GM13977 (cell line): ENCODE measurements around the gene VGF.
A peak's percentile ranks its signal among the peaks of the same experiment; 100 is the strongest.

Experiments
- DNase-seq: peaks from one replicate; pipeline ENCODE4 v3.0.0; 2012; ENCODE audit warnings: low spot score
- in situ Hi-C: fragments of 300-500 bp; cut with MboI; formaldehyde crosslinking; loops from one replicate; pipeline ENCODE4 v1.12.0; 2022; ENCODE audit warnings: low sequenced_read_pairs, low pct_unique_long_range_greater_than_20kb, mixed read lengths, inconsistent platforms; ENCODE audit not compliant: unreplicated experiment
- TF ChIP-seq, protein P1 (sequence below): IDR thresholded peaks from 2 replicates; pipeline ENCODE4 v1.5.1; 2012; ENCODE audit warnings: mild to moderate bottlenecking, control low read depth; ENCODE audit not compliant: insufficient read depth; ENCODE audit errors: extremely low read depth, missing control alignments

VGF gene

DNA sequence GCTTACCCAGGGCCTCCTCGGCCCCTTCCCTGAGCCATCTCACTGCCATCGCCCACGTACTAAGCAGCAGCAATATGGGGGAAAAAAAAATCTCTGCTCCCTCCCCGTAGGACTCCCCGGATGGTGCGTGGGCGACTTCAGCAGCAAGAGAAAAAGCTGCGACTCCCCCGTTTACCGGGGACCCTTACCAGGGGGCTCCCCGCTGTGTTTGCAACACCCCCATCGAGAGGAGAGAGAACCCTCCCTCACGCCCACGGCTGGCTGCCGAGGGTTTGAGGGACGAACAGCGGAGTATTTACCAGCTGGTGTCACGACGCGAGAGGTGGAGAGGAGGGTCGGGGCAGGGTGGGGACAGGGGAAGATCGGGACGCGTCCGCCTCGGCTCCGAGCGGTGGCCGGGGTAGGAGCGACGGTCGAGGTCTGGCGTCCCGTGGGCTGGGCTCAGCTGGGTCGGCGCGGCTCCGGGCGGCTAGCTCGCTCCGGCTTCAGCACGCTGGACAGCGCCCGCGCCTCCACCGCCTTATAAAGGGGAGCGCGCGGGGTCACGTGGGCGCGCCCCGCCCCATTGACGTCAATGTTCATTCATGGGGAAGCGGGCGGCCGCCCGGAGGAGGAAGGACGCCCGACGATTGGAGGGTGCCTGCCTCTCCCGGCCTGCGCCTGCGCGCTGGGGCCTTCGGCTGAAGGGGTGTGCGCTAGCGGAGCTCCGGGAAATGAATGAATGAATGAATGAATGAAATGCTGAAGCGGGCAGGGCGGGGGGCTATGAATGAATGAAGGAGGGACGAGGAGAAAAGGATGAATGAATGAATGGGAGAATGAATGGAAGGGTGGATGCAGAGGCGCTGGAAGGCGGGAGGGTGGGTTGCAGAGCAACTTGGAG, at the start of gene VGF:
TSS of gene VGF (minus strand) at position 495 of the 883 bp plus-strand sequence. CDS start 726 bp downstream, outside the sequence.
- in situ Hi-C loops, result no loop called here
- TF ChIP-seq, protein P1, sequence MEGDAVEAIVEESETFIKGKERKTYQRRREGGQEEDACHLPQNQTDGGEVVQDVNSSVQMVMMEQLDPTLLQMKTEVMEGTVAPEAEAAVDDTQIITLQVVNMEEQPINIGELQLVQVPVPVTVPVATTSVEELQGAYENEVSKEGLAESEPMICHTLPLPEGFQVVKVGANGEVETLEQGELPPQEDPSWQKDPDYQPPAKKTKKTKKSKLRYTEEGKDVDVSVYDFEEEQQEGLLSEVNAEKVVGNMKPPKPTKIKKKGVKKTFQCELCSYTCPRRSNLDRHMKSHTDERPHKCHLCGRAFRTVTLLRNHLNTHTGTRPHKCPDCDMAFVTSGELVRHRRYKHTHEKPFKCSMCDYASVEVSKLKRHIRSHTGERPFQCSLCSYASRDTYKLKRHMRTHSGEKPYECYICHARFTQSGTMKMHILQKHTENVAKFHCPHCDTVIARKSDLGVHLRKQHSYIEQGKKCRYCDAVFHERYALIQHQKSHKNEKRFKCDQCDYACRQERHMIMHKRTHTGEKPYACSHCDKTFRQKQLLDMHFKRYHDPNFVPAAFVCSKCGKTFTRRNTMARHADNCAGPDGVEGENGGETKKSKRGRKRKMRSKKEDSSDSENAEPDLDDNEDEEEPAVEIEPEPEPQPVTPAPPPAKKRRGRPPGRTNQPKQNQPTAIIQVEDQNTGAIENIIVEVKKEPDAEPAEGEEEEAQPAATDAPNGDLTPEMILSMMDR, result no peak
- DNase-seq, result peak; percentile 98

DNA sequence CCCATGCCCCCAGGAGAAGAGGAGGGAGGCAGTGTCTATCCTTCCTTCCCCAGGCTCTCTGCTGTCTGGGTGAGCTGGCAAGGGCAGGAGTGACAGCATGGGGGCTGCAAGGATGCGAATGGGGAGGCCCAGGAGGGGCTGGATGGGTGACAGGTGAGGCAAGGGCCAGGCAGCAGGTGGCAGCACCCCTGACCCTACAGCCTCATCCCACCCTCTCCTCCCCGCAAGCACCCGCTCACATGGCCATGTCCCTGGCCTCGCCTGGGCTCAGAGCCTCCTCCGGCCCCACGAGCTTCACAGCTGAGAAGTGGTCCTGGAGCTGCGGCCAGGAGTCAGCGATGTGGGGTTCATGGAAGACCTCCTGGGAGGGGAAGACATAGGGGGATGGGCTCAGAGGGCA, 46.6 kb upstream of the VGF start:
- in situ Hi-C loops, result no loop called here
- TF ChIP-seq, protein P1, result no peak
- DNase-seq, result no peak

DNA sequence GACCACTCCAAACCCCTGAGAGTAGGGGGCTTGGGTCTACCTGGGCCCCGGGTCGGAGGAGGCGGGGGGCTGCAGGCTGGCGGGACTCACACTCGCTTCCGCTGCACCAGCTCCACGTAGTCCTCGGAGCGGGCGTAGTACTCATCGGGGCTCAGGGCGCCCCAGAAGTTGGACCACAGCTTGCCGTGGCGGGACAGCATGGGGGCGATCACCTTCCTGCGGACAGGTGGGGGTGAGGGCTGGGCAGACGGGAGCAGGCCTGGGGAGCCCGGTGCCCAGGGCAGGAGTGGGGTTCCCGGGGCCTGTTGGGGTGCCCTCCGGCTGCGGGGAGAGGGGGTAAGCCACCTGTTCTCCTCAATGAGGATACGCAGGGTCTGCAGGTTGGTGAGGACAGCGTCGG, 46.1 kb upstream of the VGF start:
- in situ Hi-C loops, result no loop called here
- DNase-seq, result no peak
- TF ChIP-seq, protein P1, result no peak

DNA sequence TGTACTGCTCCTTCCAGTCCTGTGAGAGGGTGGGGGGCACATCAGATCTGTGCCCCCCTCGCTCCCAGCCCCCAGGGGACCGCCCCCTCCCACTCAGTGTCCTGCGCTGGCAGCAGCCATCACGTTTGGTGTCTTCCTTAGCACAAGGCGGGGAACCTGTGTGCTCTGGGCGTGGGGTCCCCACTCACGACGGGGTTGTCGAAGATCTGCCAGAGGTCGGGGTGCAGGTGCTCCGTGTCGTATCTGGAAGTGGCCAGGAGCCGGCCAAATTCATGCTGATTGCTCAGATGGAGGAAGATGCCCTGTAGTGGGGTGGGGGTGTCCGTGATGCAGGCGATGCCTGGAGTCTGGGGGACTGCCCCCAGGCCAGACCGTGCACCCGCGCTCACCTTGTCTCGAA, 44.8 kb upstream of the VGF start:
- no peak for DNase-seq
- TF ChIP-seq, protein P1, result no peak
- in situ Hi-C loops, result no loop called here

DNA sequence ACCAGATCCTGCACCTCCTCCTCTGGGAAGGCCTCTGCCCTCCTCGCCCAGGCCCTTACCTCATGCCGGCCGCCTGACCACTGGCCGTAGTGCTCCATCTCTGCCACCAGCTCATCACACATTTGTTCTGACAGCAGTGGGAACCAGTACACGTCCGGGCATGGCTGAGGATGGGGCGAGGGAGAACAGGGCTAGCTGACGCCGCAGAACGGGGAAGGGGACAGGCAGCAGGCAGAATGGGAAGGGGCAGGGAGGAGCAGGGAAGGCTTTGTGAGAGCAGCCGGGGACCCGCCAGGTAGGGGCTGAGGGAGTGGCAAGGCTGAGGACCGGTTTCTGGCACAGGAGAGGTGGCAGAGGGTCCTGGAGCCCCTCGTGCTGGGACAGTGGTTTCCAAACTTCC, 43.4 kb upstream of the VGF start:
- DNase-seq, result no peak
- in situ Hi-C loops, result no loop called here
- TF ChIP-seq, protein P1, result no peak

DNA sequence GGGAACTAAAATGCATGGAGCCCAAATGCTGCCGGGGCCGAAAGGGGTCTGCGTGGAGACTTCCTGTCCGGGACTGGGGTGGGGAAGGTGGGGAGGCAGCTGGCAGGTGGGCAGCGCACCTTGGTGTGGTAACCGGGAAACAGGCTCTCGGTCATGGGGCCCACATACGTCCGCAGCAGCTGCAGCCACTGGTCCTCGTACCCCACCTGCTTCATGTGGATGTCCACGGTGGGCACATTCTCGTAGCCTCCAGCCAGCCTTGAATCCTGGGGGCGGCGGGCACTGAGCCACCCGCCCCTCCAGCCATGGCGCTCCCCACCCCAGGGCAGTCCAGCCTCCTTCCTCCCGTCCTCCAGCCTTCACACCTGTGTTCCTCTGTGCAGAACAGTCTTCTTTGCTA, 42.1 kb upstream of the VGF start:
- no peak for DNase-seq
- TF ChIP-seq, protein P1, result no peak
- in situ Hi-C loops, result no loop called here

DNA sequence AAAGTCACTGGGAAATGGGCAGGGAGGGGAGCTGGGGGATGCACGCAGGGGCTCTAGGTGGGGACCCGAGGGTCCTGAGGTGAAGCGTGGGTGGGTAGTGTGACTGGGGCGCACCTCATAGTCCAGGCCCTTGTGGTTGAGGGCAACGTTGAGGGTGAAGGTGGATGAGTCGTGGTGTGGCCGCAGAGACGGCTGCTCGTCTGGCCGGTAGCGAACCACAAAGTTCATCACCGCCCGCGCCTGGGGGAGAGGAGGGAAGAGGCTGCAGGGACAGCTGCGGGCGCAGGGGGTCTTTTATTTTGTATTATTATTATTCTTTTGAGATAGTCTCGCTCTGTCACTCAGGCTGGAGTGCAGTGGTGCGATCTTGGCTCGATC, 41.3 kb upstream of the VGF start:
- in situ Hi-C loops, result no loop called here
- TF ChIP-seq, protein P1, result no peak
- no peak for DNase-seq
